GM21515 (cell line): ENCODE data around the gene NDUFV1.
"Not testable (repeated sequence)": the region's sequence is repeated elsewhere in the genome, so short reads cannot be mapped to it uniquely, and the experiment has no call there.

Source experiments
- ATAC-seq: cut with Tn5 transposase; IDR thresholded peaks from one replicate; pipeline ENCODE4 v1.9.1; 2021; ENCODE audit not compliant: unreplicated experiment

The NDUFV1 gene

GRCh38 chr11:67606492-67607295 is at the start of gene NDUFV1:
Gene NDUFV1, plus strand, starts transcription at chr11:67606936. Its CDS starts 69 bp downstream, at chr11:67607005.
- ATAC-seq = peak; percentile 85

GRCh38 chr11:67558084-67558772 is 48.5 kb upstream of the NDUFV1 start:
- ATAC-seq = peak; percentile 52

GRCh38 chr11:67561971-67562619 is 44.6 kb upstream of the NDUFV1 start:
- ATAC-seq = no peak

- no peak for ATAC-seq
Measured at GRCh38 chr11:67562963-67563704, 43.6 kb upstream of the NDUFV1 start.

GRCh38 chr11:67563705-67564114 is 43.0 kb upstream of the NDUFV1 start:
- ATAC-seq = not testable (repeated sequence)

- ATAC-seq = no peak
Measured at GRCh38 chr11:67564230-67564629, 42.5 kb upstream of the NDUFV1 start.

- ATAC-seq = no peak
Measured at GRCh38 chr11:67571443-67571842, 35.3 kb upstream of the NDUFV1 start.

DNA sequence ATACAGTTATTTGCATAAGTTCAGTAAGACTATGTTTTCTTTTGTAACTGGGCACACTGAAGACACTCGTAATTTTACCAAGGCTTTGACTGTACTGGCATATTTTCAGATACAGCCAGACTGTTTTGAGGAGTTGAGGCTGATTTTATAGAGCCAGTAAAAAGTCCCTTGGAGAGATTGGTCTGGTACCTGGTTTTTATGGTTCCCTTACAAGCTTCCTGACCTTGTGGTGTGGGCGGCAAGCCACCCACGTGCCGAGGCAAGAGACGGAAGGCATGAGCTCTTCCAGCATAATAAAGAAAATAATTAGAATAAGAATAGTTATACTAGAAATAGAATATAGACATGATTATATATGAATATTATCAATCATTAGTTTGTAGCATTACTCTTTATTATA is 34.4 kb upstream of the NDUFV1 start:
- ATAC-seq = no peak

DNA sequence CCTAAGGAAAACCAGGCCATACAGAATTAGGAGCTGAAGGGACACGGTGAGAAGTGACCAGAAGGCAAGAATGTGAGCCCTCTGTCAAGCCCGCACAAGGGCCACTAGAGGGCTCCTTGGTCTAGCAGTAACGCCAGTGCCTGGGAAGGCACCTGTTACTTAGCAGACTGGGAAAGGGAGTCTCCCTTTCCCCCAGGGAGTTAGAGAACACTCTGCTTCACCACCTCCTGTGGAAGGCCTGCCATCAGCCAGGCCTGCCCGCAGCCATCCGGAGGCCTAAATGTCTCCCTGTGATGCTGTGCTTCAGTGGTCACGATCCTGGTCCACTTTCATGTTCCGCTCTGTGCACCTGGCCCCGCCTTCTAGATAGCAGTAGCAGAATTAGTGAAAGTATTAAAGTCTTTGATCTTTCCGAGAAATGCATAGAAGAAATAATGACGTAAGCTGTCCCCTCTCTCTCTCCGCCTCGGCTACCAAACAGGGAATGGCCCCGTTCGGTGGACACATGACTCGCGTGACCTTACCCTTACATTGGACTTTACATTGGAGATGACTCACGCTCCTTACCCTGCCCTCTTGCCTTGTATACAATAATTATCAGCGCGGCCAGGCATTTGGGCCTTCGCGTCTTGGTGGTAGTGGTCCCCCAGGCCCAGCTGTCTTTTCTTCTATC is 33.9 kb upstream of the NDUFV1 start:
- ATAC-seq = no peak

GRCh38 chr11:67574938-67575337 is 31.8 kb upstream of the NDUFV1 start:
- ATAC-seq = no peak

GRCh38 chr11:67576735-67577475 is 29.8 kb upstream of the NDUFV1 start:
- ATAC-seq = no peak

- no peak for ATAC-seq
Measured at GRCh38 chr11:67577951-67578350, 28.8 kb upstream of the NDUFV1 start.

- no peak for ATAC-seq
Measured at GRCh38 chr11:67581469-67581868, 25.3 kb upstream of the NDUFV1 start.

GRCh38 chr11:67582011-67582410 is 24.7 kb upstream of the NDUFV1 start:
- no peak for ATAC-seq

DNA sequence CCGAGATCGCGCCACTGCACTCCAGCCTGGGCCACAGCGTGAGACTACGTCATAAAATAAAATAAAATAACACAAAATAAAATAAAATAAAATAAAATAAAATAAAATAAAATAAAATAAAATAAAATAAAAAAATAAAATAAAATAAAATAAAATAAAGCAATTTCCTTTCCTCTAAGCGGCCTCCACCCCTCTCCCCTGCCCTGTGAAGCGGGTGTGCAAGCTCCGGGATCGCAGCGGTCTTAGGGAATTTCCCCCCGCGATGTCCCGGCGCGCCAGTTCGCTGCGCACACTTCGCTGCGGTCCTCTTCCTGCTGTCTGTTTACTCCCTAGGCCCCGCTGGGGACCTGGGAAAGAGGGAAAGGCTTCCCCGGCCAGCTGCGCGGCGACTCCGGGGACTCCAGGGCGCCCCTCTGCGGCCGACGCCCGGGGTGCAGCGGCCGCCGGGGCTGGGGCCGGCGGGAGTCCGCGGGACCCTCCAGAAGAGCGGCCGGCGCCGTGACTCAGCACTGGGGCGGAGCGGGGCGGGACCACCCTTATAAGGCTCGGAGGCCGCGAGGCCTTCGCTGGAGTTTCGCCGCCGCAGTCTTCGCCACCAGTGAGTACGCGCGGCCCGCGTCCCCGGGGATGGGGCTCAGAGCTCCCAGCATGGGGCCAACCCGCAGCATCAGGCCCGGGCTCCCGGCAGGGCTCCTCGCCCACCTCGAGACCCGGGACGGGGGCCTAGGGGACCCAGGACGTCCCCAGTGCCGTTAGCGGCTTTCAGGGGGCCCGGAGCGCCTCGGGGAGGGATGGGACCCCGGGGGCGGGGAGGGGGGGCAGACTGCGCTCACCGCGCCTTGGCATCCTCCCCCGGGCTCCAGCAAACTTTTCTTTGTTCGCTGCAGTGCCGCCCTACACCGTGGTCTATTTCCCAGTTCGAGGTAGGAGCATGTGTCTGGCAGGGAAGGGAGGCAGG is 23.2 kb upstream of the NDUFV1 start, which contains the start of gene GSTP1:
GSTP1 (plus strand) TSS at position 566 of the 958 bp plus-strand sequence; CDS start at position 598, 32 bp downstream.
- ATAC-seq = peak; percentile 56

- no peak for ATAC-seq
Measured at GRCh38 chr11:67584205-67584880, 22.4 kb upstream of the NDUFV1 start.

DNA sequence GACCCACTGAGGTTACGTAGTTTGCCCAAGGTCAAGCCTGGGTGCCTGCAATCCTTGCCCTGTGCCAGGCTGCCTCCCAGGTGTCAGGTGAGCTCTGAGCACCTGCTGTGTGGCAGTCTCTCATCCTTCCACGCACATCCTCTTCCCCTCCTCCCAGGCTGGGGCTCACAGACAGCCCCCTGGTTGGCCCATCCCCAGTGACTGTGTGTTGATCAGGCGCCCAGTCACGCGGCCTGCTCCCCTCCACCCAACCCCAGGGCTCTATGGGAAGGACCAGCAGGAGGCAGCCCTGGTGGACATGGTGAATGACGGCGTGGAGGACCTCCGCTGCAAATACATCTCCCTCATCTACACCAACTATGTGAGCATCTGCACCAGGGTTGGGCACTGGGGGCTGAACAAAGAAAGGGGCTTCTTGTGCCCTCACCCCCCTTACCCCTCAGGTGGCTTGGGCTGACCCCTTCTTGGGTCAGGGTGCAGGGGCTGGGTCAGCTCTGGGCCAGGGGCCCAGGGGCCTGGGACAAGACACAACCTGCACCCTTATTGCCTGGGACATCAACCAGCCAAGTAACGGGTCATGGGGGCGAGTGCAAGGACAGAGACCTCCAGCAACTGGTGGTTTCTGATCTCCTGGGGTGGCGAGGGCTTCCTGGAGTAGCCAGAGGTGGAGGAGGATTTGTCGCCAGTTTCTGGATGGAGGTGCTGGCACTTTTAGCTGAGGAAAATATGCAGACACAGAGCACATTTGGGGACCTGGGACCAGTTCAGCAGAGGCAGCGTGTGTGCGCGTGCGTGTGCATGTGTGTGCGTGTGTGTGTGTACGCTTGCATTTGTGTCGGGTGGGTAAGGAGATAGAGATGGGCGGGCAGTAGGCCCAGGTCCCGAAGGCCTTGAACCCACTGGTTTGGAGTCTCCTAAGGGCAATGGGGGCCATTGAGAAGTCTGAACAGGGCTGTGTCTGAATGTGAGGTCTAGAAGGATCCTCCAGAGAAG is 21.6 kb upstream of the NDUFV1 start:
- ATAC-seq = no peak
